CD14-positive monocyte (primary cell): Measurements from ENCODE around the gene WDR82. TPM values are rescaled to one million over a fixed set of nuclear protein-coding genes. Genes with fewer than 3 reads are reported as not detected.

Experiments used
- DNase-seq, 3 donors: peaks; one replicate each; pipeline ENCODE4 v3.0.0-alpha.2; 2011 to 2022
- H2AFZ ChIP-seq: 2 replicates; pipeline ENCODE4 v1.6.0; 2012; ENCODE audit warnings: mild to moderate bottlenecking, low read depth, low read length, inconsistent platforms; ENCODE audit not compliant: insufficient read depth, poor library complexity, severe bottlenecking
- H3K27ac ChIP-seq, 2 donors: 1 replicate in 1 of 2; 2 replicates in 1 of 2; pipeline ENCODE4 v1.5.1; 2012 to 2013; ENCODE audit warnings: low read length in 2 of 2, control low read depth in 1 of 2, inconsistent platforms in 1 of 2, low read depth in 1 of 2, mild to moderate bottlenecking in 1 of 2
- H3K27me3 ChIP-seq, 2 donors: one replicate each; pipeline versions ENCODE4 v1.6.0 to v1.6.1; 2011 to 2013; ENCODE audit warnings: low read length in 2 of 2; ENCODE audit not compliant: control insufficient read depth in 2 of 2, insufficient read depth in 2 of 2
- H3K36me3 ChIP-seq, 2 donors: replicated peaks in 1 of 2; 1 replicate in 1 of 2; 2 replicates in 1 of 2; pipeline versions ENCODE4 v1.5.1 to v1.6.1; 2012 to 2013; ENCODE audit warnings: low read length in 2 of 2, control low read depth in 1 of 2, inconsistent platforms in 1 of 2, mild to moderate bottlenecking in 1 of 2; ENCODE audit not compliant: insufficient read depth in 2 of 2, control insufficient read depth in 1 of 2
- H3K4me1 ChIP-seq, 2 donors: 1 replicate in 1 of 2; 2 replicates in 1 of 2; pipeline versions ENCODE4 v1.5.1 to v1.6.1; 2012 to 2013; ENCODE audit warnings: low read length in 2 of 2, control low read depth in 1 of 2, inconsistent platforms in 1 of 2, mild to moderate bottlenecking in 1 of 2, moderate library complexity in 1 of 2; ENCODE audit not compliant: insufficient read depth in 2 of 2, control insufficient read depth in 1 of 2
- H3K4me2 ChIP-seq: replicated peaks from 2 replicates; pipeline ENCODE3; 2012; ENCODE audit warnings: low read length, moderate library complexity, mild to moderate bottlenecking; ENCODE audit not compliant: poor library complexity, severe bottlenecking; ENCODE audit errors: extremely low read depth
- H3K4me3 ChIP-seq, 3 experiments: fragments of 200-600 bp in 1 of 3; sonication (generic) in 1 of 3; replicated peaks in 1 of 3; 1 replicate in 2 of 3; 2 replicates in 1 of 3; pipeline ENCODE4 v1.5.1; 2011 to 2013; ENCODE audit warnings: low read length in 3 of 3, mild to moderate bottlenecking in 3 of 3, control low read depth in 2 of 3, low read depth in 2 of 3, inconsistent platforms in 1 of 3, moderate library complexity in 1 of 3
- H3K79me2 ChIP-seq: 2 replicates; pipeline ENCODE4 v1.6.0; 2012; ENCODE audit warnings: mild to moderate bottlenecking, control low read depth, inconsistent platforms, low read length, moderate library complexity; ENCODE audit not compliant: insufficient read depth
- H3K9ac ChIP-seq: 2 replicates; pipeline ENCODE4 v1.6.0; 2017; ENCODE audit warnings: low read length, mild to moderate bottlenecking; ENCODE audit not compliant: insufficient read depth, poor library complexity, severe bottlenecking
- H3K9me3 ChIP-seq, 2 donors: replicated peaks in 1 of 2; 1 replicate in 1 of 2; 2 replicates in 1 of 2; pipeline versions ENCODE4 v1.5.1 to v1.6.1; 2012 to 2013; ENCODE audit warnings: low read length in 2 of 2, control low read depth in 1 of 2; ENCODE audit not compliant: control insufficient read depth in 1 of 2, insufficient read depth in 1 of 2
- H4K20me1 ChIP-seq: 2 replicates; pipeline ENCODE4 v1.6.0; 2012; ENCODE audit warnings: mild to moderate bottlenecking, low read length, control low read depth, moderate library complexity; ENCODE audit not compliant: insufficient read depth
- H3K27ac Mint-ChIP-seq, 7 donors: one replicate each; pipeline ENCODE4 v1.8.0; 2020; ENCODE audit warnings: mild to moderate bottlenecking in 7 of 7, mixed read lengths in 7 of 7, moderate library complexity in 6 of 7, inconsistent platforms in 2 of 7
- H3K27me3 Mint-ChIP-seq, 3 donors: one replicate each; pipeline ENCODE4 v1.8.0; 2021 to 2022; ENCODE audit warnings: low read depth in 3 of 3, mild to moderate bottlenecking in 3 of 3, mixed read lengths in 3 of 3, moderate library complexity in 3 of 3, inconsistent platforms in 1 of 3
- H3K36me3 Mint-ChIP-seq, 2 donors: one replicate each; pipeline ENCODE4 v1.8.0; 2020; ENCODE audit warnings: mixed read lengths in 2 of 2, inconsistent platforms in 1 of 2, mild to moderate bottlenecking in 1 of 2
- H3K4me1 Mint-ChIP-seq: one replicate; pipeline ENCODE4 v1.8.0; 2020; ENCODE audit warnings: mild to moderate bottlenecking, mixed read lengths
- H3K4me3 Mint-ChIP-seq, 2 donors: one replicate each; pipeline ENCODE4 v1.8.0; 2020; ENCODE audit warnings: mild to moderate bottlenecking in 2 of 2, mixed read lengths in 2 of 2, moderate library complexity in 1 of 2
- H3K9me3 Mint-ChIP-seq, 7 donors: one replicate each; pipeline ENCODE4 v1.8.0; 2020 to 2022; ENCODE audit warnings: mixed read lengths in 7 of 7, mild to moderate bottlenecking in 6 of 7, moderate library complexity in 6 of 7, inconsistent platforms in 2 of 7
- WGBS: methylation state at CpG from one replicate; pipeline ENCODE4 v1.1.5; 2013; ENCODE audit warnings: missing lambda C conversion rate; ENCODE audit not compliant: insufficient coverage; 5-methylcytosine and 5-hydroxymethylcytosine counted together
- intact Hi-C, 2 donors: fragments of 100-400 bp; cut with micrococcal nuclease; formaldehyde crosslinking; loops; one replicate each; pipeline versions ENCODE4 v1.15.0 to v1.15.1; 2023
- polyA plus RNA-seq, 3 donors: library from polyadenylated mRNA; depleted of rRNA in 1 of 3; unstranded in 2 of 3; stranded (reverse) in 1 of 3; fragments of 300-500 nt in 2 of 3; fragments of >200 nt in 1 of 3; fragmentation: Illumina TruSeq in 2 of 3; gene quantifications; 1 replicate in 2 of 3; 2 replicates in 1 of 3; pipeline ENCODE4 v1.2.3, GENCODE V29; 2012 to 2021
- TF ChIP-seq, protein P1 (sequence below): fragments of 200-600 bp; IDR thresholded peaks from one replicate; pipeline ENCODE4 v1.8.0; 2022; ENCODE audit warnings: antibody characterized with exemption, mild to moderate bottlenecking

The WDR82 gene
- polyA plus RNA-seq, 3 donors = 27.3 to 33.4 (median 32.3) TPM

DNA sequence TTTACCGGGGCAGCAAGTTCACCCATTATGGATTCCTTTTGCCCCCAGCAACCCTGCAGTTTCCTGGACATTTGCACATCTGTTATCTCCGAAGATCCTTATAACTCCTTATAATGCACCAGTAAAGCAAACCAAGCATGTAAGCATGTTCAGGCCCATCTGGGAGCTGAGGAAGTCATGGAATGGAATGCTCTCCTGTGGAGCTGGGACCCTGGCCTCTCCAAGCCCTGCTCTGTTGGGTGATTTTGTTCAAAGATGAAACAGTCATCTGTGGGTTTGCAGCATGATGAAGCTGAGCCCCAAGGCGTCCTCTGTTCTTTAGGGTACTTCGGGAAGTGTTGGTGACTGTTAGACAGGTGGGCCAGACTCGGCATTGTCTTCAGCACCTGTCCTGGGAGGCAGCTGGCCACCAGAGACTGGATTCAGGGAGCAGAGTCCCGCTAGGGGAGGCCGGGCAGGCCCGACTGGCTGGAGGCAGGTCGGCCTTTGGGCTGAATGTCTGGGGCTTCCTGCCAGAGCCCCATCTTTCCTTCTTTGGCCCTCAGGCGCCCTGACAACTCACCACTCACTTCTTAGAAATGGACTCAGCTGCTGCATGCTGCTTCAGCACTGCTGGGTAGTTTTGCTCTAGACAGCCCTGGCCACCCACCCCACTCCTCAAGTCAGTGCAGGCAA lies 41.6 kb upstream of the WDR82 start:
- Mint-ChIP-seq H3K36me3 (peaks cover 23 to 37% of the 10 kb centered on the region in 2 donors), H3K4me3 (no peak overlapping the region), H3K27ac (peak overlapping the region in 2 of 7 donors; percentile 27 to 73), H3K27me3 (peaks cover 3 to 11% (median 3%) of the 10 kb centered on the region in 3 donors), H3K4me1 (peaks cover 25% of the 10 kb centered on the region), H3K9me3 (no peaks in the 10 kb centered on the region)
- Histone ChIP-seq H3K27ac (no peak overlapping the region), H3K9me3 (no peaks in the 10 kb centered on the region), H3K4me3 (no peak overlapping the region), H3K9ac (no peak overlapping the region), H2AFZ (no peak overlapping the region), H3K36me3 (peaks cover 0 to 14% of the 10 kb centered on the region in 2 donors), H4K20me1 (no peaks in the 10 kb centered on the region), H3K27me3 (no peaks in the 10 kb centered on the region), H3K4me1 (peaks cover 13 to 16% of the 10 kb centered on the region in 2 donors), H3K79me2 (no peaks in the 10 kb centered on the region), H3K4me2 (no peak overlapping the region)
- WGBS = 96% methylated on average over 9 of the region's 10 CpGs
- no peak for DNase-seq
- intact Hi-C loops = no loop called here
- TF ChIP-seq, protein P1, sequence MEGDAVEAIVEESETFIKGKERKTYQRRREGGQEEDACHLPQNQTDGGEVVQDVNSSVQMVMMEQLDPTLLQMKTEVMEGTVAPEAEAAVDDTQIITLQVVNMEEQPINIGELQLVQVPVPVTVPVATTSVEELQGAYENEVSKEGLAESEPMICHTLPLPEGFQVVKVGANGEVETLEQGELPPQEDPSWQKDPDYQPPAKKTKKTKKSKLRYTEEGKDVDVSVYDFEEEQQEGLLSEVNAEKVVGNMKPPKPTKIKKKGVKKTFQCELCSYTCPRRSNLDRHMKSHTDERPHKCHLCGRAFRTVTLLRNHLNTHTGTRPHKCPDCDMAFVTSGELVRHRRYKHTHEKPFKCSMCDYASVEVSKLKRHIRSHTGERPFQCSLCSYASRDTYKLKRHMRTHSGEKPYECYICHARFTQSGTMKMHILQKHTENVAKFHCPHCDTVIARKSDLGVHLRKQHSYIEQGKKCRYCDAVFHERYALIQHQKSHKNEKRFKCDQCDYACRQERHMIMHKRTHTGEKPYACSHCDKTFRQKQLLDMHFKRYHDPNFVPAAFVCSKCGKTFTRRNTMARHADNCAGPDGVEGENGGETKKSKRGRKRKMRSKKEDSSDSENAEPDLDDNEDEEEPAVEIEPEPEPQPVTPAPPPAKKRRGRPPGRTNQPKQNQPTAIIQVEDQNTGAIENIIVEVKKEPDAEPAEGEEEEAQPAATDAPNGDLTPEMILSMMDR = no peak

DNA sequence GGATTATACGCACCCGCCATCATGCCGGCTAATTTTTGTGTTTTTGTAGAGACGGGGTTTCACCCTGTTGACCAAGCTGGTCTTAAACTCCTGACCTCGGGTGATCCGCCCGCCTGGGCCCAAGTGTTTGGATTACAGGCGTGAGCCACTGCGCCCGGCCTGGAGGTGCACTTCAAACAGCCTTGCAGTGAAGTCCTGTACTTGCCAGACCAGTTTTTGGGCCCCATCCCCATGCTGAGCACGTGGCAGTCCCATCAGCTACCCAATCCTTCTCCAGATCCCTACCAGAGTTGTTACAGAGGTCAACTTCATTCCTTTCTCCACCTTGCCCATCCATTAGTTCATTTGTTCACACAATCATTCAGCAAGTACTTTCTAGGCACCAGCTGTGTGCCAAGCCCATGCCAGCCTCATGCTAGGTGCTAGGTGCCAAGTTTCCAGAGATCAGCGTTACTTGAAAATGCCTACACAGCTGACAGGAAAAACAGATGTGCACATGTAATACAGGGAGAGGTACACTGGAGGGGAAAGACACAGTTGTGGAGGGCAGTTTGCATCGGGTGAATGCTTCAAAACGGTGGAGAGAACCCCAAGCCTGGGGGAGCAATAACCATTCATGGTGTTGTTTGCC lies 39.9 kb upstream of the WDR82 start:
- Histone ChIP-seq H3K27ac (no peak overlapping the region), H3K79me2 (peaks cover 3% of the 10 kb centered on the region), H3K27me3 (no peaks in the 10 kb centered on the region), H4K20me1 (no peaks in the 10 kb centered on the region), H3K9ac (no peak overlapping the region), H3K4me1 (peaks cover 31 to 34% of the 10 kb centered on the region in 2 donors), H2AFZ (no peak overlapping the region), H3K4me3 (no peak overlapping the region), H3K36me3 (peaks cover 0 to 14% of the 10 kb centered on the region in 2 donors), H3K4me2 (no peak overlapping the region), H3K9me3 (no peaks in the 10 kb centered on the region)
- H3K4me1 Mint-ChIP-seq = peaks cover 42% of the 10 kb centered on the region
- H3K27ac Mint-ChIP-seq = peak overlapping the region in 3 of 7 donors; percentile 3 to 41 (median 6)
- intact Hi-C loops = no loop called here
- DNase-seq = no peak
- no peaks in the 10 kb centered on the region for H3K9me3 Mint-ChIP-seq
- peaks cover 3 to 11% (median 3%) of the 10 kb centered on the region in 3 donors for H3K27me3 Mint-ChIP-seq
- TF ChIP-seq, protein P1 = no peak
- WGBS = 92% methylated on average over 14 of the region's 14 CpGs
- H3K4me3 Mint-ChIP-seq = peak overlapping the region in 1 of 2 donors; percentile 10
- H3K36me3 Mint-ChIP-seq = peaks cover 28 to 46% of the 10 kb centered on the region in 2 donors
